HG02571 (cell line): Measurements from ENCODE around the gene NFKB2.
A peak's percentile ranks its signal among the peaks of the same experiment; 100 is the strongest.

Experiments
- ATAC-seq: cut with Tn5 transposase; IDR thresholded peaks from one replicate; pipeline ENCODE4 v1.9.1; 2021; ENCODE audit warnings: mild to moderate bottlenecking, moderate library complexity; ENCODE audit not compliant: unreplicated experiment

NFKB2 gene

DNA sequence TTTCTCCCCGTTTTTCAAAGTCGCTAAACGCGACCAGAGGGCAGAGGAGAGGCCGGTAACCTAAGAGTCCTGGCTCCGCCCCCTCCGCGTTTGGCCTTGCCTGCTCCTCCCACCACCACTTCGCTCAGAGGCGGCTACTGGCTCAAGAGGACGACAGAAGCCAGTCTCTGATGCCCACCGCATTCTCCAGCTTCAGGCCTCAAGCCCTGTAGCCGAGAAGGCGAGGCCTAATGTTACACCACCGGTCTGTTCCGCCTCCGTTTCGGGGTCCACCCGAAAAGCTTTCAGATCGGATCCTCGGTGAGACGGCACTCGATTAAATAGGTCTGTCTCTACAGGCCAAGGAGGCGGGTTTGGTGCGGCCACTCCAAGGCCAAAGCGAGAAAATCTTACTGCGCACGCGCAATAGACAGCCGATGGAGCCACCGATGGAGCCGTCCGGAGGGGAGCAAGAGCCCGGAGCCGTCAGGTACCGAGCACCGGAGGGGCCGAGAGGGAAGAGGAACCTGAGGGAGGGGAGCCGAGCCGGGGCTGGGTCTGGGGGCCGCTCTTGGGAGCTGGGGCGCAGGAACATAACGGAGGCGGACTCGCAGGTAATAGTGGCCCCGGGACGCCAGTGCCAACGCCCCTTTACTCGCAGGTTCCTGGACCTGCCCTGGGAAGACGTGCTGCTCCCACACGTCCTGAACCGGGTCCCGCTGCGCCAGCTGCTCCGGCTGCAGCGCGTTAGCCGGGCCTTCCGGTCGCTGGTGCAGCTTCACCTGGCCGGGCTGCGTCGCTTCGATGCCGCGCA is 25.4 kb downstream of the NFKB2 start, which contains the start of gene FBXL15:
Gene FBXL15, plus strand, starts transcription at position 123 of the 793 bp plus-strand sequence. Its CDS starts 294 bp downstream, at position 417.
- ATAC-seq: peak; percentile 72

DNA sequence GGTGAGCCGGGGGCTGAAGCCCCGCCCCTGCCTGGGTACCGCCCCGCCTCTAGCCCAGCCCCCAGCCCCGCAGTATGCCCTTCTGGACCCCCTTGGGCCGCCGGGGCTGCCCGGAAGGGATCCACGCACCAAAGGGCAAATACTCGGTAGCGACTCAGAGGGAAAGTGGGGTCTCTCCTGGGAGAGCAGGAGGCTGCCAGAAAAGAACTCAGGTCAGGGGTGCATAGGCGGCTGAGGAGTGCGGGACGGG is 25.9 kb downstream of the NFKB2 start:
- no peak for ATAC-seq

DNA sequence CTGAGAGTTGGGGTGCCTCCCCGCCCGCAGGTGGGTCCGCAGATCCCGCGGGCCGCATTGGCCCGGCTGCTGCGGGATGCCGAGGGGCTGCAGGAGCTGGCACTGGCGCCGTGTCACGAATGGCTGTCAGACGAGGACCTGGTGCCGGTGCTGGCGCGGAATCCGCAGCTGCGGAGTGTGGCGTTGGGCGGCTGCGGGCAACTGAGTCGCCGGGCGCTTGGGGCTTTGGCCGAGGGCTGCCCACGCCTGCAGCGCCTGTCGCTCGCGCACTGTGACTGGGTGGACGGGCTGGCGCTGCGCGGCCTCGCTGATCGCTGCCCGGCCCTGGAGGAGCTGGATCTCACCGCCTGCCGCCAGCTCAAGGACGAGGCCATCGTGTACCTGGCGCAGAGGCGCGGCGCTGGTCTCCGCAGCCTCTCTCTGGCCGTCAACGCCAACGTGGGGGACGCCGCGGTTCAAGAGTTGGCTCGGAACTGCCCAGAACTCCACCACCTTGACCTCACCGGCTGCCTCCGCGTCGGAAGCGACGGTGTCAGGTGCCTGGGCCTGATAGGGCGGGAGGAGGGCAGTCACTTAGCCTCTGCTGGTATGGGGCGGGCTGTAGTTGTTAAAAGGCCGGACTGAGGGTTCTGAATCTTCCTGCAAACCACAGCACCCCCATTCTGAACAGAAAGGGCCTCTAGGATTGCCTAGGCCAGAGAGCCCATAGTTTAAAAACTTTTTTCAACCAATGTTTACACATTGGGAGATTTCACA is 26.4 kb downstream of the NFKB2 start:
- ATAC-seq: no peak

DNA sequence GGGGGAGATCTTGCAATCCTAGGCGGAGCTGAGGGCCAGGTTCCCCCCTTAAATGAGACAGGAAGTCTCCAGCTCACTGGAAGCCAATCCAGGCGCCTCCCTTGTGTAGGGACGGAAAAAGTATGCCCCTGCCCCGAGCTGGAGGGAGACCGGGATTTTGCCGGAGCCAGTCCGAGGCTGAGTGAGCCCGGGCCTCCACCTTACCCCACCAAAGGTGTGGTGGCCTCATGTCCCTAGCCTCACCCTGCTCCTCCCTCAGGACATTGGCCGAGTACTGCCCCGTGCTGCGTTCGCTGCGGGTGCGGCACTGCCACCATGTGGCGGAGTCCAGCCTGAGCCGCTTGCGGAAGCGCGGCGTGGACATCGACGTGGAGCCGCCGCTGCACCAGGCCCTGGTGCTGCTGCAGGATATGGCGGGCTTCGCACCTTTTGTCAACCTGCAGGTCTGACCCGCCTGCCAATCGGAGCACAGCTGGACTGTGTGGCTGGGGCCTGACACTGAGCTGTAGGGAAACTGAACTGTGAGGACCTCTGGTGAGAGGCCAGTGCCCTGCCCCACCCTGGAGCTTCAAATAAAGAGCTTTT is 27.1 kb downstream of the NFKB2 start:
- ATAC-seq: no peak

DNA sequence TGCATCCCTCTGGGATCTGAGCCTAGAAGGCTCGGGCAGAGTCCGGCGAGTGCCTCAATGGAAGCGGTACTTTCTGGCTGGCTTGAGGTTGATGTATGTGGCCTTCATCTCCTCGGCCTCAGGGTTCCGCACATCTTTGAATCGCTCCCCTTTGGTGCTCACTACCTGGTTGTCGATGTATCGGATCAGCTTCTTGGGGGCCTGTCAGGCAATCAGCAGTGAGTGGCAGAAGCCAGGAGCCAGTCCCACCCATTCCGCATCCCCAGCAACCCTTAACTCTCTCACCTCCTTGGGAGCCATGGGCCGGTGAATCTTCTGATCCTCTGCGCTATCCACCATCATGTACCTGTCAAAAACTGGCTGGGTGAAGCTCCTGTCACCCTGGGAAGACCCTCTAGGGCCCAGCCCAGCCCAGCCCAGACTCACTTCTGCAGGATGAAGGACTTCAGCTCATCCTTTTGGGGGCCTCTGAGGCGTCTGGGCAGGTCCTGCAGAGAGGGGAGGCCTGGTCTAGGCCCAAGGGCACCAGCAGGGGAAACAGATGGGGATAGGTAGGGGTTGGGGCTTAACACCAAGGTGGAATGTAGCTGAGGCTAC is 28.0 kb downstream of the NFKB2 start:
- ATAC-seq: no peak

DNA sequence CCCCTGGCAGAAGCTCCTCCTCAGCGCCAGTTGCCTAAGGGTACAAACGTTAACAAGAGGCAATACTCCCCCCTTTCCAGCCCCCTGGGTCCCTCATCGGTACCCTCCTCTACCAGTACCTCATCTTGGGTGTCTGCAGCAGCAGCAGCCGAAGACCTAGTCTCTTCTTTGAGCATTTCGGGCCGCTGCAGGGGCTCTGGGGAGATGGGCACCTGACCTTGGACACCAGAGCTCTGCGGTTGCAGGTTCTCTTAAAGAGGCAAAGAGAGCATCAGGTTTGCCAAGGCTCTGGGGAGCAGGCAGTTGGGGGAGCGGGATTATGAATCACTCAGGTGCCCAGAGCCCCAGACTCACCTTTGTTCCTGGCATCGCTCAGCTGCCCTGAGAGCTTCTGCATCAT is 28.6 kb downstream of the NFKB2 start:
- no peak for ATAC-seq

DNA sequence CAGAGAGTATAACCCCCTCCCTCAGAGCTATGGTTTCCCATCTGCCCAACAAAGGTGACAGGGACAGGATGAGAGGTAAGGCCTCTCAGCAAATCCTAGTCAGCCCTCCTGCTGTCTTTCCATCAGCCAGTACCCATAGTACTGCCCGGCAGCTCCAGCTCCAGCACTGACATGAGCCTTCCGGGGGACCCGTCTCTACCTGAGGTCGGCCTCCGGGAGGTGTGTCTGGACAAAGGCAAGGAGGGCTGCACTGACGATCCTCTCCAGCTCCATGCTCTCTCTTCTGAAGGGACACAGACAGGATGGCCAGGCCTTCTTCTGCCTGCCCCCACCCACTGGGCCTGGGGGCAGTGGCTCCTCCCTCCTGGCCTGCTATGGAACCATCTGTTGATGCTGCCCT is 29.4 kb downstream of the NFKB2 start:
- ATAC-seq: no peak

DNA sequence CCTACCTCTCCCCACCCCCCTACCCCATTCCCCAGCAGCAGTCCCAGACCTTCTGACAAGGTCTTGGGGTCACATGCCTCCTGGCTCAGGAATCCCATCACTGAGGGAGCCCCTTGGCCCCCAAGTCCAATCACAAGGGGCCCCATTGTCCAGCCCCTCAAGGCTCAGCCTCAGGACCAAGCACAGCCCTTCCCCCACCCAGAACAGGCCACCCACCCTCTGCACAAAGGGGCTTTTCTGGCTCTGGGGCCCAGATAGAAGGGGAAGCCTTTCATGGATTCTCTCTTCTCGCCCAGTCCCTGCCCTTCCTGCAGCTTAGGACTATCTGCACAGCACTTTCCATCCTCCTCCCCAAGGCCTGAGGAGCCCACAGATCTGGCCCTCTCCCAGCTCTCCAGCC is 29.9 kb downstream of the NFKB2 start:
- ATAC-seq: no peak

DNA sequence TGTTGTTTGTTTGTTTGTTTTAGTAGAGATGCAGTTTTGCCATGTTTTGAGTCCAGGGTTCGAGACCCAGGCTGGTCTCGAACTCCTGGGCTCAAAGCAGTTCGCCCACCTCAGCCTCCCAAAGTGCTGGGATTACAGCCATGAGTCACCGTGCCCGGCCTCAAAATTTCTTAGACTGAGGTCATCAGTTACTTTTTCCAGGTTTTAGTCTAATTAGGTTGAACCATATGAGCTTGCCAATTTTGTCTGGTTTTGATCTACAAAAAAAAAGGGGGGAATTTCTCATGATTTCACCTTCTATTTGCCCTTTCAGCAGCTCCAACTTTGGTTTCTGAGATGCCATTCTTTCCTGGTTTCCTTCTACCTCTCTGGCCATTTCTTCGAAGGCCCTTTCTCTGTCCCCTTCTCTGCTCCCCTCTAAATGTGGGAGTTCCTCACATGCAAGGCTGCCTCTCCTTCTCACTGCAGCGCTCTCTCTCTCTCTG is 31.3 kb downstream of the NFKB2 start:
- ATAC-seq: no peak

DNA sequence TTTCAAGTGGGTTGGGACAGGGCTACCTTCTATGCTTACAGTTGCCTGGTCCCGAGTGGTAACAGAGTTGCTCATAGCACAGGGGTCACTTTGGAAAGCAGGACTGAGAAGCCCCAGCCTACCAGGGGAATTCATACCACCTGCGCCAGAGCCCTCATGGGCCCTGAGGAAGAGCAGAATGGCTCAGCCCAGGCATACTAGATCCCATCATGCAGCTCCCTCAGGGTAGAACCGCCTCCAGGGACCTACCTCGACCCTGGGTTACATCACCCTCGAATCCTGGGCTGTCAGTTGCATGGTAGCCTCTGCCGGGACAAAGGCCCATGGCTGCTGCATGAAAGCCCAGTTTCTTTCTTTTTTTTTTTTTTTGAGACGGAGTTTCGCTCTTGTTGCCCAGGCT is 34.0 kb downstream of the NFKB2 start:
- ATAC-seq: no peak

DNA sequence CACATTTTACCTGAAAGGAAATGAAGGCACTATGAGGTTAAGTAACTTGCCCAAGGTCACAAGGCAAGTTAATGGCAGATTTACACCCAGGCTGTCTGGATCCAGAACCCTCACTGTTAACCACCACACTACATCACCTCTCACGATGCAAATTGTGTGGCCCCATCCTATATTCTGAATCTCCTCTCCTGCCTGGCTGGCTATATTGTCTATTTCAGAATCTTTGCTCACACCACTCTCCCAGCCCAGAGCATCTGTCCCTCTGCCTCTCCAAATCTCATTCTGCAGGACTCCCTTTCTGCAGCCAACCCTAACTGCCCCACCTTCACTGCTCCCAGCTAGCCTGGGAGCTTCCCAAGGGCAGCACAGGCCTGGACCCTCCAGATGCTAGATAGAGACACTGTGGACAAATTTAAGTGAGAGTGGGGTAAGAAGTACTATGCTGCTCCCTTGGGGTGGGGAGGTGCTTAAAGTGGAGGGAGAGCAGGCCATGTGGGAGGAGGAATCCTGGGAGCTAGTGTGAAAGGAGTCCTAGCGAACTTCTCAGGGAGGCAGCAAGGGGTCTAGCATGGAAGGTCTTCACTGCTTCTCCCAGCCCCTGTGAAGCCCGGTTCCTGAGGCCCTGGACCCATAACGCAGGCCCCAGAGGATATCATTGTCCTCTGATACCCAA is 36.1 kb downstream of the NFKB2 start:
- ATAC-seq: no peak

DNA sequence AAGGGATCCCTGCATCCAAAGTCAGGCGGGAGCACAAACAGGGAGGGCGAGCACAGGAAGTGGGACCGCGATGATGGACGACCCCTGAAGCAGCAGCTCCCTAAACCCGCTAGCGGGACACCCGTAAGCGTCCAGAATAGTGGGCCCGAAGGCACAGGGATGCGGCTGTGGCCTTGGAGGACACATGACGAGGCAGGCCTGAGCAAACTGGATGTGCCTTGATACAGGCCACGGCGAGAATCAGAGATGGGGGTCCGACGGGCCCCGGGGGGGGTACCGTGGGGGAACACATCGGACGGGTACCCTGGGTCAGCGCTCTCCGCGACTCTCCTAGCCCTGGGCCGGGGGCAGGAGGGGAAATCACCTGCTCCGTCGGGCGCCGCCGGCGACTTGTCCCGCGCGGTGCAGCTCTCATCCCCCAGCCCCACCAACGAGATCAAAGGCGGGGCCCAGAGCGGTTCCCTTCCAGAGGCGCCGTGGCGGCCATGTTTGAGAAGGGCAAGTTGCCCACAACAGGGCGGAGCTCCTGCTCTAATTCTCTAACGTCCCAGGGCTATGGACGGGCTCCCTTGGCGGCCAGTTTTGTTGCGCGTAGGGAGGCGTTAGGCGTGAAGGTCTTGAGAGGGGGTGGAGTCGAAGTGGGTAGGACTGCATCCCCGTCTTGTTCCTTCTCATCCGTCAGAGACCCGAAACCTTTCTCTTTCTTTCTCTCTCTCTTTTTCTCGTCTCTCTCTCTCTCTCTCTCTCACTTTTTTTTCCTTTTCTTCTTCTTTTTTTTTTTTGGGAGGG is 36.9 kb downstream of the NFKB2 start, which contains the start of gene CUEDC2:
Gene CUEDC2, minus strand, starts transcription at position 413 of the 789 bp plus-strand sequence. CDS start 7,386 bp downstream, outside the sequence.
- peak; percentile 82 for ATAC-seq

DNA sequence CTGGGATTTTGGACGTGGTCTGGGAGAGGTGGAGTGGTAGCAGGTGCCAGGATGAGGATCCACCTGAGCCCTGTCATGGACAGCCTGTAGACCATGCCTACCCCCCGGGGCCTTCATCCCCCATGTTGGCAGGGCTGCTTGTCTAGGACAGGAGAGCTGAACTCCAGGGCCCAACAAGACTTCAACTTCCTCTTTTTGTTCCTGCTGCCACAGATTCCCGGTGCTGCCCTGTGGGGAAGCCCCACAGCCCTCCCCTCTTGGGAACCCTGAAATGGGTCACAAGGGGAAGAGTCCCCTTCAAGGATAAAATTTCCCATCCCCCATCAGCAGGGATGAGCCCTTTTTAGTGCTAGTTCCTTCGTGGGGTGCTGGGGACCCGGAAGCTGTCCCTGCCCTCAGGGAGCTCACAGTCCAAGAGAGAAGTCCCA is 38.1 kb downstream of the NFKB2 start:
- ATAC-seq: no peak

DNA sequence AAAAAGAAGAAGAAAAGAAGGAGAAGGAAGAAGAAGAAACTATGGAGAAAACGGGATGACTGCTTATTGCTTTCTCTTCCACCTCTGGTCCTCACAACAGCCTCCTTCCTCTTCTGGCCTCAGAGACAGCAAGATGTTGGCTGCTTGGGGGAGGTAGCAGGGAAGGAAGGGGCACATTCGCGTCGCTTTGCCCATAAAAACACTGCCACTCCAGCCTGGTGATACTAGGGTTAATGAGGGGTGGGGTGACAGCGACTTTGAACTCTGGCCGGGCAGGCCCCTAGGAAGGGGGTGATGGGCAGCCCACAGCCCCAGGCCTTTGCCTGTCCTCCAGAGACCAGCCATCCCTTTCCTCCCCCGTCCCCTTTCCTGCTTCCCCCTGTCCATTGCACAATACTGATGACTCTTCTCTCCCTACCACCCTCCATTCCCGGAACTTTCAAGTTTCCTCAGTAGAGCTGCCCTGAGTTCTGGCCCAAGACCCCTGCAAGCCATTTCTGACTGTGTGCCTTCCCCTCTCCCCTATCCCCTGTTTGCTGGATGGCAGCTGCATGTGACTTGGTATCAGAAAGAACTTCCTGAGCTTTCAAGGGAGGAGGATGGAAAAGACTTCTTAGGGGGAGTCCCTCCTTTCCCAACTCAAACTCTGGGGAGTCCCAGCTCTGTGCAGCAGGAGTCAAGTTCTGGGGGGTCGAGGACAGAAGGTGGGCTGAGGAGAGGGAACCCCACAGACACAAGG is 39.1 kb downstream of the NFKB2 start:
- ATAC-seq: no peak

DNA sequence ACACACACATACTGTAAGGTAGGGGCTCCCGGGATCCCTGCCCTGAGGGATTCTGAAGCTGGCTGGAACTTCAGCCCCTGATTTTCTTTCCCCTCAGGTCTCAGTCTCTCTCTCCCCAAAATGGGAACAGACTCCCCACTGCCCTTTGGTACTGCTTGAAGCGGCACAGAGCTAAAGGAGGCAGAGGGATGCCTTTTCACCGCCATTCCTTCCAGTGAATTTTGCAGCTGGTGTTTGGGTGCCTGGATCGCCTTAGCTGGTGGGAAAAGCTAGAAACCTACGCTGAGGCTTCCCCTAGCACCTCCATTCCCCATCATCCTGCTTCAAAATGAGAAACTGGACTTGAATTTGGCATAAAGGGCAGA is 39.6 kb downstream of the NFKB2 start:
- no peak for ATAC-seq

DNA sequence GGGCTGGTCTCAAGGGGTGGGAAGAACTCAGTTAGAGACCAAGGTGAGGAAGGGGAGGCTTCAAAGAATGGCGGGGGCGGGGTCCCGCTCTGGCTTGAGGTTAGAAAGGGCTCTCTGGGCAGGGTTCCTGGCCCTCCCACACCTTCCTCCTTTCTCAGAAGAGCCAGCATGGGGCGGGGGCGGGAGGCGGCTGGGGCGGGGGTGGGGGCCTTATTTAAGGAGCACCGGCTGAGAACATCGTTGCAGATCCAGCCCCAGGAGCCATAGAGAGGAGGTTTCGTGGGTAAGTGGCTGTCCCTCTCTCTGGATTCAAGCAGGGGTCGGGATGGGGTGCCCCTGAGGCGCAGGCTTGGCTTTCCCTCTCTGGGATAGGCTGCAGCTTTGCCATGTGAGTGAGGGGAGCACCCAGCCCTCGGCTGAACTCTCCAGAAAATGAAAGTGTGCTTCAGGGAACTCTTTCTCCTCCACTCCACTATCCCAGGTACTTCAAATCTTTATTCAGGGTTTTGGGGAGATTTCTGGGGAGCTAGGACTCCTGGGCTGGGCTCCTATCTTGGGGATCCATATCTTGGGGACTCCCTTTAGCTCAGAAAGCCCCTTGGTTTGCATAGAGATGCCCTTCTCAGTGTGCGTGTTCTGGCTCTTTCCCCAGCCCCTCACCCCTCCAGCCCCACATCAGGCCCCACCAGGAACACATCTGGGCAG is 40.2 kb downstream of the NFKB2 start:
- no peak for ATAC-seq

DNA sequence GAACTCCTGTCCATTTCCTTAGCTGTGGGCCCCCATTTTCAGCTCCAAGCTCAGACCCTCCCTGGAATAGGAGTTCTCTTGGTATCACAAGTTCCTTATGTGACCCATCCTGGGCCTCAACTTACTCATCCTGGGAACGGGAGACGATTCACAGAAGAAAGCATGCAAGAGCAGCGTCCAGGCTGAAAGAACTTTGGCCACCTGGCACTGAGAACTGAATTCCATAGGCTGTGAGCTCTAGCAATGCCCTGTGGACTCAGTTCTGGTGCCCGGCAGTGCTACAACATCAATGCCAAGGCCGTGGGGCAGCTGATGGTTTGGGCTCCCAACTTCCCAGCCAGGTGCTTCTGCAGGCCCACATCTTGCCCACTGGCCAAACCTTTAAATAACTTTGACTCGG is 40.8 kb downstream of the NFKB2 start:
- ATAC-seq: no peak

DNA sequence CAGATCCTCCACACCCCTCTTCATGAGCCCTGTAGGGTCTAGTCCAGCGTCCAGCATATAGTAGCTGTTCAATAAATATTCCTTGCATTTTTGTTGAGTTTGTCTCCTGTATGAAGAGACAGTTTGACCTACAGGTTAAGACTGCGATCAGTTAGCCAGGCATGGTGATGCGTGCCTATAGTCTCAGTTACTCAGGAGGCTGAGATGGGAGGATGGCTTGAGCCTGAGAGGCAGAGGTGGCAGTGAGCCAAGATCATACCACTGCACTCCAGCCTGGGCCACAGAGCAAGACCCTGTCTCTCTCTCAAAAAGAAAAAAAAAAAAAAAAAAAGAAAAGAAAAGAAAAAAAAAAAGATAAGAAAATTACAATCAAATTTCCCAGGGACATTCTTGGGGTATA is 42.0 kb downstream of the NFKB2 start:
- ATAC-seq: no peak

DNA sequence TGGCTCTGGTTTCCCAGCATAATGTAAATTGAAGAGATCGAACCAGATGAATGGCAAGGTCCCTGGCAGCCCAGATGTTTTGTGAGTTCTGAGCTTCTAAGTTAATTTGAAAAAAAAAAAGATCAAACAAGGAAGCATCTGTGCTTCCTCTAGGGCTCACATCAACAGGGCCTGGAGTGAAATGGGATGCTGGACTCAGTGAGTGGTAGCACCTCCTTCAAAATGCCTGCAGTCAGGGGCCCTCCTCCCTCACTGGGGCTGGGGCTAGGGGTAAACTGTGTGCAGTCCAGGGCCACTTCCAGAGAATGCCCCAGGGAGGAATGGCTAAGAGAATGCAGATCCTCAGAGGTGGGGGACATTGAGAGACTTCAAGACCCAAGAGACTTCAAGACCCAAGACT is 42.9 kb downstream of the NFKB2 start:
- ATAC-seq: no peak
